ENCODE measurements around the gene RNF212B. TPM values are rescaled to one million over a fixed set of nuclear protein-coding genes. Genes with fewer than 3 reads are reported as not detected.

RNF212B gene
- total and polyA plus RNA-seq, 2 donors (not counting 3 experiments of a cell fraction or from before 2014, with no cell fraction given) = not detected

DNA sequence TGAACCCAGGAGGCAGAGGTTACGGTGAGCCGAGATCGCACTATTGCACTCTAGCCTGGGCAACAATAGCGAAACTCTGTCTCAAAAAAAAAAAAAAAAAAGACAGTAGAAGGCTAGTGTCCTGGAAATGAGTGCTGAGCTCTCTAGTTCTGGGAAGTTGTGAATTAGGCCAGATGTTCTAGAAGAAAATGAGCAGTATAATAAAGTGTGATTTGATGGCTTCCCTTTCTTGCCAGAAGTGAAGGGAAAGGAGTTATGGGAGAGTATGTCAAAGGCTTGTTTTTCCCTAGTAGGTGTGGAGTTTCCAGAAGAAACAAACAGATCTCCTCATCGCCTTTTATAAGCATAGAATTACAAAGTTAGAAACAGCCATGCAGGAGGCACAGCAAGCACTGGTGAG, 20.5 kb downstream of the RNF212B start:
- Histone ChIP-seq H2AFZ (ENCODE audit: low read depth, low read length) (no peak overlapping the region), H3K4me3 (replicated peaks in 1 of 3; ENCODE audit: insufficient read depth in 1 of 3, low read depth in 1 of 3, low read length in 3 of 3) (no peak overlapping the region), H3K9me1 (replicated peaks; ENCODE audit: control insufficient read depth, extremely low read depth, insufficient read depth, low read length) (no peaks in the 10 kb centered on the region), H3K9me3 (replicated peaks; ENCODE audit: control insufficient read depth, insufficient read depth, low read length) (no peaks in the 10 kb centered on the region), H3K27me3 (ENCODE audit: control insufficient read depth in 2 of 2, insufficient read depth in 2 of 2, low read length in 2 of 2) (peaks cover 19 to 26% of the 10 kb centered on the region in 2 experiments), H3K27ac (ENCODE audit: insufficient read depth, low read depth, low read length) (no peak overlapping the region), H3K9ac (replicated peaks; ENCODE audit: extremely low read depth, insufficient read depth, low read length) (no peak overlapping the region), H3K79me2 (ENCODE audit: control insufficient read depth, insufficient read depth, low read length) (no peaks in the 10 kb centered on the region), H3K36me3 (ENCODE audit: control insufficient read depth in 2 of 2, extremely low read depth in 1 of 2, insufficient read depth in 2 of 2, low read length in 2 of 2) (no peaks in the 10 kb centered on the region), H3K4me1 (ENCODE audit: control insufficient read depth, extremely low read depth, insufficient read depth, low read length) (no peaks in the 10 kb centered on the region), H3K4me2 (ENCODE audit: insufficient read depth, low read length) (no peak overlapping the region), H4K20me1 (replicated peaks; ENCODE audit: control insufficient read depth, extremely low read depth, insufficient read depth, low read length) (no peaks in the 10 kb centered on the region)
- TF ChIP-seq POLR2A (IDR thresholded peaks at IDR 0.05; ENCODE audit: low read depth, low read length) = no peak
- no peak for TF ChIP-seq MYC (IDR thresholded peaks at IDR 0.05; ENCODE audit: low read depth, low read length)
- no peak for TF ChIP-seq EZH2 (IDR thresholded peaks at IDR 0.05; ENCODE audit: borderline replicate concordance, low read depth, low read length, severe bottlenecking)
- no peak for TF ChIP-seq FOS (IDR thresholded peaks at IDR 0.05; ENCODE audit: borderline replicate concordance, insufficient read depth, low read length)
- TF ChIP-seq, protein P1, sequence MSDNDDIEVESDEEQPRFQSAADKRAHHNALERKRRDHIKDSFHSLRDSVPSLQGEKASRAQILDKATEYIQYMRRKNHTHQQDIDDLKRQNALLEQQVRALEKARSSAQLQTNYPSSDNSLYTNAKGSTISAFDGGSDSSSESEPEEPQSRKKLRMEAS (IDR thresholded peaks at IDR 0.05; ENCODE audit: insufficient read depth, insufficient read length) = no peak
- TF ChIP-seq JUN (IDR thresholded peaks at IDR 0.05; ENCODE audit: borderline replicate concordance, insufficient read depth, insufficient read length, low read depth) = no peak
- TF ChIP-seq, protein P2, sequence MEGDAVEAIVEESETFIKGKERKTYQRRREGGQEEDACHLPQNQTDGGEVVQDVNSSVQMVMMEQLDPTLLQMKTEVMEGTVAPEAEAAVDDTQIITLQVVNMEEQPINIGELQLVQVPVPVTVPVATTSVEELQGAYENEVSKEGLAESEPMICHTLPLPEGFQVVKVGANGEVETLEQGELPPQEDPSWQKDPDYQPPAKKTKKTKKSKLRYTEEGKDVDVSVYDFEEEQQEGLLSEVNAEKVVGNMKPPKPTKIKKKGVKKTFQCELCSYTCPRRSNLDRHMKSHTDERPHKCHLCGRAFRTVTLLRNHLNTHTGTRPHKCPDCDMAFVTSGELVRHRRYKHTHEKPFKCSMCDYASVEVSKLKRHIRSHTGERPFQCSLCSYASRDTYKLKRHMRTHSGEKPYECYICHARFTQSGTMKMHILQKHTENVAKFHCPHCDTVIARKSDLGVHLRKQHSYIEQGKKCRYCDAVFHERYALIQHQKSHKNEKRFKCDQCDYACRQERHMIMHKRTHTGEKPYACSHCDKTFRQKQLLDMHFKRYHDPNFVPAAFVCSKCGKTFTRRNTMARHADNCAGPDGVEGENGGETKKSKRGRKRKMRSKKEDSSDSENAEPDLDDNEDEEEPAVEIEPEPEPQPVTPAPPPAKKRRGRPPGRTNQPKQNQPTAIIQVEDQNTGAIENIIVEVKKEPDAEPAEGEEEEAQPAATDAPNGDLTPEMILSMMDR (IDR thresholded peaks at IDR 0.05; ENCODE audit: extremely low read depth in 1 of 2, insufficient read depth in 1 of 2, low read depth in 1 of 2, low read length in 2 of 2) = no peak
- TF ChIP-seq POLR2AphosphoS5 (IDR thresholded peaks at IDR 0.05; ENCODE audit: insufficient read depth, low read depth, low read length) = no peak
- CTCF ChIA-PET = interaction anchor here (1.1 to 3.9 kb wide), 4 partner anchors 9 to 137 kb away, joined by 3 to 29 read pairs (median 4); no protein-coding TSS in a partner anchor
- POLR2A ChIA-PET = no interaction called here
- intact Hi-C loops (cut with micrococcal nuclease) = no loop called here
- DNase-seq (ENCODE audit: low read depth, low spot score) = no peak
- dilution Hi-C loops (cut with MboI; ENCODE audit: extremely low pct_ligation_motif_present, low sequenced_read_pairs) = no loop called here
- no peak for FAIRE-seq
- no TSS peak for BruUV-seq (replicated peaks)

Data from endothelial cell of umbilical vein (primary cell).